GM19193 (cell line): Measurements from ENCODE around the gene ATG9B.
A peak's percentile ranks its signal among the peaks of the same experiment; 100 is the strongest.

ENCODE experiments used
- POLR2A ChIP-seq: IDR thresholded peaks from 4 replicates; pipeline ENCODE4 v1.6.1; 2011; ENCODE audit not compliant: insufficient read depth, insufficient read length; ENCODE audit errors: extremely low read depth

The ATG9B gene

GRCh38 chr7:151062111-151062398 is 37.8 kb upstream of the ATG9B start:
- TF ChIP-seq POLR2A = no peak

- no peak for TF ChIP-seq POLR2A
Observed at GRCh38 chr7:151061213-151062110, 37.2 kb upstream of the ATG9B start.

- TF ChIP-seq POLR2A = no peak
Observed at GRCh38 chr7:151060416-151061212, 36.3 kb upstream of the ATG9B start.

GRCh38 chr7:151060113-151060415 is 35.8 kb upstream of the ATG9B start:
- TF ChIP-seq POLR2A = no peak

GRCh38 chr7:151059367-151060112 is 35.2 kb upstream of the ATG9B start, which contains the start of gene SLC4A2:
SLC4A2 (plus strand) TSS chr7:151059589; CDS start chr7:151061988, 2,399 bp downstream.
- TF ChIP-seq POLR2A = peak; percentile 52

- TF ChIP-seq POLR2A = no peak
Observed at GRCh38 chr7:151058781-151059366, 34.6 kb upstream of the ATG9B start.

- TF ChIP-seq POLR2A = peak; percentile 60
Observed at GRCh38 chr7:151057989-151058780, 33.9 kb upstream of the ATG9B start.

GRCh38 chr7:151057506-151057988 is 33.3 kb upstream of the ATG9B start, which contains the start of gene CDK5:
CDK5 (minus strand) TSS chr7:151057897; CDS start chr7:151057848, 49 bp downstream.
- no peak for TF ChIP-seq POLR2A

GRCh38 chr7:151056666-151057505 is 32.6 kb upstream of the ATG9B start:
- no peak for TF ChIP-seq POLR2A

GRCh38 chr7:151056283-151056665 is 32.0 kb upstream of the ATG9B start:
- TF ChIP-seq POLR2A = no peak

GRCh38 chr7:151053751-151054150 is 29.5 kb upstream of the ATG9B start:
- TF ChIP-seq POLR2A = no peak

GRCh38 chr7:151053096-151053495 is 28.8 kb upstream of the ATG9B start:
- TF ChIP-seq POLR2A = no peak

GRCh38 chr7:151051108-151051507 is 26.8 kb upstream of the ATG9B start:
- TF ChIP-seq POLR2A = no peak
